Panc1 (cell line): Measurements from ENCODE around the gene SHISAL1. TPM values are rescaled to one million over a fixed set of nuclear protein-coding genes. Genes with fewer than 3 reads are reported as not detected.

Source experiments
- ATAC-seq: fragments of 200-7000 bp; cut with Tn5 transposase; 2 replicates; pipeline ENCODE4 v1.9.1; 2020; ENCODE audit warnings: mild to moderate bottlenecking, moderate library complexity
- BruUV-seq: library from RNA; stranded (reverse); fragments of 400-500 nt; replicated peaks from 2 replicates; lab custom pipeline; 2021; lab: Mats Ljungman, UMichigan
- CTCF ChIA-PET: fragments of 300-600 bp; sonication (Branson Sonifier 250); formaldehyde crosslinking; loops from one replicate; lab custom pipeline; 2022; ENCODE audit warnings: antibody characterized with exemption; lab: Charles Lee
- POLR2A ChIA-PET: fragments of 300-600 bp; sonication (Branson Sonifier 250); formaldehyde crosslinking; loops from one replicate; lab custom pipeline; 2022; ENCODE audit warnings: antibody characterized with exemption; lab: Charles Lee
- DNase-seq: peaks from one replicate; pipeline ENCODE4 v3.0.0-alpha.2; 2010; ENCODE audit warnings: low read depth, low spot score
- H3K27ac ChIP-seq: 2 replicates; pipeline ENCODE4 v1.5.1; 2011; ENCODE audit warnings: mild to moderate bottlenecking, low read length, inconsistent platforms
- H3K27me3 ChIP-seq: fragments of 200-500 bp; sonication (Bioruptor generic); 2 replicates; pipeline ENCODE4 v1.6.0; 2014; ENCODE audit warnings: low read length, inconsistent platforms; ENCODE audit not compliant: control insufficient read depth, insufficient read depth
- H3K36me3 ChIP-seq: fragments of 200-500 bp; sonication (Bioruptor generic); 2 replicates; pipeline ENCODE4 v1.5.1; 2014; ENCODE audit warnings: inconsistent platforms, mild to moderate bottlenecking, low read length, moderate library complexity; ENCODE audit not compliant: control insufficient read depth, insufficient read depth
- H3K4me1 ChIP-seq: 2 replicates; pipeline ENCODE4 v1.5.1; 2011; ENCODE audit warnings: inconsistent platforms, mild to moderate bottlenecking, low read length, moderate library complexity; ENCODE audit not compliant: control insufficient read depth, insufficient read depth
- H3K4me3 ChIP-seq, 2 experiments: 2 replicates each; pipeline ENCODE4 v1.5.1; 2011 to 2012; ENCODE audit warnings: low read depth in 2 of 2, low read length in 2 of 2, mild to moderate bottlenecking in 2 of 2, inconsistent platforms in 1 of 2, moderate library complexity in 1 of 2
- H3K9me3 ChIP-seq: fragments of 200-500 bp; sonication (Bioruptor generic); 2 replicates; pipeline ENCODE4 v1.5.1; 2014; ENCODE audit warnings: low read depth, mild to moderate bottlenecking, inconsistent platforms, low read length, moderate library complexity; ENCODE audit not compliant: control insufficient read depth, insufficient read depth
- CTCF ChIP-seq: fragments of 450-650 bp; IDR thresholded peaks from 2 replicates; pipeline ENCODE4 v1.5.1; 2017; ENCODE audit warnings: mild to moderate bottlenecking
- POLR2AphosphoS5 ChIP-seq: IDR thresholded peaks from 2 replicates; pipeline ENCODE4 v1.6.1; 2012; ENCODE audit warnings: mild to moderate bottlenecking, low read depth, low read length, moderate library complexity
- REST ChIP-seq, 2 experiments: IDR thresholded peaks; 2 replicates each; pipeline ENCODE4 v1.6.1; 2011 to 2012; ENCODE audit warnings: low read depth in 2 of 2, control low read depth in 1 of 2, low read length in 1 of 2, mild to moderate bottlenecking in 1 of 2, moderate library complexity in 1 of 2; ENCODE audit not compliant: insufficient read depth in 1 of 2
- SIN3A ChIP-seq: IDR thresholded peaks from 2 replicates; pipeline ENCODE4 v1.6.1; 2012; ENCODE audit warnings: low read depth, mild to moderate bottlenecking, low read length, moderate library complexity, borderline replicate concordance; ENCODE audit not compliant: insufficient read depth
- TCF7L2 ChIP-seq: IDR thresholded peaks from 2 replicates; pipeline ENCODE4 v1.6.1; 2011; ENCODE audit warnings: mild to moderate bottlenecking, low read depth, low read length, inconsistent platforms
- in situ Hi-C: cut with HindIII; loops from 2 replicates; pipeline ENCODE4 v1.10.0; 2016; ENCODE audit warnings: low sequenced_read_pairs, low pct_unique_long_range_greater_than_20kb
- intact Hi-C: fragments of 100-400 bp; cut with micrococcal nuclease; formaldehyde crosslinking; loops from one replicate; pipeline ENCODE4 v1.10.0; 2022; ENCODE audit not compliant: unreplicated experiment
- total RNA-seq: library from RNA; stranded (reverse); gene quantifications from one replicate; pipeline ENCODE4 v1.2.1, GENCODE V29; 2021; ENCODE audit not compliant: unreplicated experiment

The SHISAL1 gene
- total RNA-seq, 1 experiment from 2014 or later: 1.2 TPM

- CTCF ChIA-PET: no interaction called here
- H3K27me3 ChIP-seq: no peaks in the 10 kb centered on the region
- no peaks in the 10 kb centered on the region for H3K9me3 ChIP-seq
- DNase-seq: no peak
- H3K4me1 ChIP-seq: peaks cover 4% of the 10 kb centered on the region
- no peak overlapping the region for H3K27ac ChIP-seq
- no peak for ATAC-seq
- in situ Hi-C loops (no loop called here), intact Hi-C loops (no loop called here)
- H3K4me3 ChIP-seq: no peak overlapping the region
- POLR2A ChIA-PET: no interaction called here
- TF ChIP-seq TCF7L2 (no peak), REST (IDR thresholded peaks at IDR 0.05; ENCODE audit: insufficient read depth in 1 of 2, low read depth in 2 of 2, low read length in 1 of 2) (no peak), CTCF (no peak), SIN3A (no peak), POLR2AphosphoS5 (no peak)
- no peaks in the 10 kb centered on the region for H3K36me3 ChIP-seq
- BruUV-seq: no TSS peak
Measured at GRCh38 chr22:44338177-44338810, 25.5 kb upstream of the SHISAL1 start.

GRCh38 chr22:44337678-44338004 lies 24.9 kb upstream of the SHISAL1 start:
- DNase-seq: no peak
- CTCF ChIA-PET: no interaction called here

More at GRCh38 chr22:44337678-44338004, 24.9 kb upstream of the SHISAL1 start:
- Histone ChIP-seq H3K36me3 (no peaks in the 10 kb centered on the region), H3K4me3 (no peak overlapping the region), H3K4me1 (peaks cover 4% of the 10 kb centered on the region), H3K27ac (no peak overlapping the region), H3K9me3 (no peaks in the 10 kb centered on the region), H3K27me3 (no peaks in the 10 kb centered on the region)
- intact Hi-C loops (no loop called here), in situ Hi-C loops (no loop called here)
- TF ChIP-seq POLR2AphosphoS5 (no peak), CTCF (no peak), SIN3A (no peak), TCF7L2 (no peak), REST (IDR thresholded peaks at IDR 0.05; ENCODE audit: insufficient read depth in 1 of 2, low read depth in 2 of 2, low read length in 1 of 2) (no peak)
- ATAC-seq: peak; percentile 73; the same call in 1 of the 2 replicates
- no TSS peak for BruUV-seq
- POLR2A ChIA-PET: no interaction called here
